ENCODE data around the gene INPP5A.

The INPP5A gene

GRCh38 chr10:132799865-132800264 lies 262.3 kb downstream of the INPP5A start:
- Histone ChIP-seq H3K27me3 (ENCODE audit: control insufficient read depth in 3 of 3, insufficient read depth in 3 of 3, low read depth in 1 of 3, low read length in 3 of 3) (peaks cover 0 to 17% (median 0%) of the 10 kb centered on the region in 3 experiments), H4K8ac (ENCODE audit: low read depth, low read length) (no peak overlapping the region), H3K18ac (ENCODE audit: low read length) (no peak overlapping the region), H2AFZ (ENCODE audit: low read length) (no peak overlapping the region), H3K36me3 (replicated peaks in 1 of 2; ENCODE audit: control insufficient read depth in 2 of 2, insufficient read depth in 2 of 2, low read length in 2 of 2) (no peaks in the 10 kb centered on the region), H4K91ac (ENCODE audit: low read depth, low read length, poor library complexity) (no peak overlapping the region), H2BK15ac (ENCODE audit: low read length) (no peak overlapping the region), H2BK5ac (ENCODE audit: low read length) (no peak overlapping the region), H3K9ac (ENCODE audit: low read depth, low read length, poor library complexity) (no peak overlapping the region), H2BK12ac (ENCODE audit: low read length) (no peak overlapping the region), H3K4ac (ENCODE audit: low read length) (no peak overlapping the region), H3K27ac (replicated peaks; ENCODE audit: low read length) (no peak overlapping the region), H3K4me2 (ENCODE audit: insufficient read depth, low read length, poor library complexity, severe bottlenecking) (no peak overlapping the region), H3K4me3 (ENCODE audit: low read length in 2 of 2) (no peak overlapping the region), H2AK5ac (ENCODE audit: low read depth, low read length) (no peak overlapping the region), H3K79me1 (ENCODE audit: low read depth, low read length) (no peaks in the 10 kb centered on the region), H3K14ac (ENCODE audit: low read length) (no peak overlapping the region), H3K9me3 (replicated peaks in 1 of 2; ENCODE audit: control insufficient read depth in 2 of 2, insufficient read depth in 1 of 2, low read depth in 1 of 2, low read length in 2 of 2) (peaks cover 7% of the 10 kb centered on the region in 2 donors), H3K4me1 (ENCODE audit: control insufficient read depth in 2 of 2, insufficient read depth in 1 of 2, low read depth in 1 of 2, low read length in 2 of 2) (no peaks in the 10 kb centered on the region), H2BK120ac (ENCODE audit: low read depth, low read length) (no peak overlapping the region), H3K23ac (ENCODE audit: low read depth, low read length, poor library complexity) (no peak overlapping the region)
- no CpG with 5 or more reads among the region's 11 CpGs for WGBS, 2 donors (ENCODE audit: extremely low coverage in 2 of 2, insufficient read length in 2 of 2, insufficient replicate concordance in 1 of 2)
- DNase-seq (ENCODE audit: low spot score), result no peak

GRCh38 chr10:132802048-132802447 lies 264.5 kb downstream of the INPP5A start:
- no peak overlapping the region for H2BK120ac ChIP-seq (ENCODE audit: low read depth, low read length)
- peaks cover 0 to 5% (median 0%) of the 10 kb centered on the region in 3 experiments for H3K27me3 ChIP-seq (ENCODE audit: control insufficient read depth in 3 of 3, insufficient read depth in 3 of 3, low read depth in 1 of 3, low read length in 3 of 3)
- no peak overlapping the region for H3K9ac ChIP-seq (ENCODE audit: low read depth, low read length, poor library complexity)
- no peak overlapping the region for H3K27ac ChIP-seq (replicated peaks; ENCODE audit: low read length)
- H2AFZ ChIP-seq (ENCODE audit: low read length), result no peak overlapping the region
- no peak overlapping the region for H3K4me3 ChIP-seq (ENCODE audit: low read length in 2 of 2)
- peaks cover 7% of the 10 kb centered on the region in 2 donors for H3K9me3 ChIP-seq (replicated peaks in 1 of 2; ENCODE audit: control insufficient read depth in 2 of 2, insufficient read depth in 1 of 2, low read depth in 1 of 2, low read length in 2 of 2)
- H3K4ac ChIP-seq (ENCODE audit: low read length), result no peak overlapping the region
- no peak overlapping the region for H2BK15ac ChIP-seq (ENCODE audit: low read length)
- no CpG with 5 or more reads among the region's 8 CpGs for WGBS, 2 donors (ENCODE audit: extremely low coverage in 2 of 2, insufficient read length in 2 of 2, insufficient replicate concordance in 1 of 2)
- no peak overlapping the region for H3K4me2 ChIP-seq (ENCODE audit: insufficient read depth, low read length, poor library complexity, severe bottlenecking)
- no peak for DNase-seq (ENCODE audit: low spot score)
- no peak overlapping the region for H4K91ac ChIP-seq (ENCODE audit: low read depth, low read length, poor library complexity)
- no peaks in the 10 kb centered on the region for H3K36me3 ChIP-seq (replicated peaks in 1 of 2; ENCODE audit: control insufficient read depth in 2 of 2, insufficient read depth in 2 of 2, low read length in 2 of 2)
- no peak overlapping the region for H3K14ac ChIP-seq (ENCODE audit: low read length)
- no peak overlapping the region for H3K18ac ChIP-seq (ENCODE audit: low read length)
- no peak overlapping the region for H2AK5ac ChIP-seq (ENCODE audit: low read depth, low read length)
- no peaks in the 10 kb centered on the region for H3K79me1 ChIP-seq (ENCODE audit: low read depth, low read length)
- H4K8ac ChIP-seq (ENCODE audit: low read depth, low read length), result no peak overlapping the region
- H3K4me1 ChIP-seq (ENCODE audit: control insufficient read depth in 2 of 2, insufficient read depth in 1 of 2, low read depth in 1 of 2, low read length in 2 of 2), result no peaks in the 10 kb centered on the region
- H3K23ac ChIP-seq (ENCODE audit: low read depth, low read length, poor library complexity), result no peak overlapping the region
- no peak overlapping the region for H2BK12ac ChIP-seq (ENCODE audit: low read length)
- H2BK5ac ChIP-seq (ENCODE audit: low read length), result no peak overlapping the region

GRCh38 chr10:132802694-132803320 lies 265.2 kb downstream of the INPP5A start:
- Histone ChIP-seq H3K23ac (ENCODE audit: low read depth, low read length, poor library complexity) (no peak overlapping the region), H3K36me3 (replicated peaks in 1 of 2; ENCODE audit: control insufficient read depth in 2 of 2, insufficient read depth in 2 of 2, low read length in 2 of 2) (no peaks in the 10 kb centered on the region), H2BK120ac (ENCODE audit: low read depth, low read length) (no peak overlapping the region), H3K9ac (ENCODE audit: low read depth, low read length, poor library complexity) (no peak overlapping the region), H3K18ac (ENCODE audit: low read length) (no peak overlapping the region), H3K9me3 (replicated peaks in 1 of 2; ENCODE audit: control insufficient read depth in 2 of 2, insufficient read depth in 1 of 2, low read depth in 1 of 2, low read length in 2 of 2) (peaks cover 7% of the 10 kb centered on the region in 2 donors), H3K4me2 (ENCODE audit: insufficient read depth, low read length, poor library complexity, severe bottlenecking) (no peak overlapping the region), H3K27ac (replicated peaks; ENCODE audit: low read length) (no peak overlapping the region), H2AK5ac (ENCODE audit: low read depth, low read length) (no peak overlapping the region), H3K79me1 (ENCODE audit: low read depth, low read length) (no peaks in the 10 kb centered on the region), H2AFZ (ENCODE audit: low read length) (no peak overlapping the region), H2BK5ac (ENCODE audit: low read length) (no peak overlapping the region), H3K14ac (ENCODE audit: low read length) (no peak overlapping the region), H4K8ac (ENCODE audit: low read depth, low read length) (no peak overlapping the region), H3K27me3 (ENCODE audit: control insufficient read depth in 3 of 3, insufficient read depth in 3 of 3, low read depth in 1 of 3, low read length in 3 of 3) (no peaks in the 10 kb centered on the region), H3K4me3 (ENCODE audit: low read length in 2 of 2) (no peak overlapping the region), H4K91ac (ENCODE audit: low read depth, low read length, poor library complexity) (no peak overlapping the region), H3K4me1 (ENCODE audit: control insufficient read depth in 2 of 2, insufficient read depth in 1 of 2, low read depth in 1 of 2, low read length in 2 of 2) (no peaks in the 10 kb centered on the region), H2BK15ac (ENCODE audit: low read length) (no peak overlapping the region), H2BK12ac (ENCODE audit: low read length) (no peak overlapping the region), H3K4ac (ENCODE audit: low read length) (no peak overlapping the region)
- whole genome bisulfite sequencing, 2 donors (ENCODE audit: extremely low coverage in 2 of 2, insufficient read length in 2 of 2, insufficient replicate concordance in 1 of 2), result no CpG with 5 or more reads among the region's 16 CpGs
- DNase-seq (ENCODE audit: low spot score), result no peak

GRCh38 chr10:132803416-132804210 lies 266.0 kb downstream of the INPP5A start:
- Histone ChIP-seq H3K18ac (ENCODE audit: low read length) (no peak overlapping the region), H3K23ac (ENCODE audit: low read depth, low read length, poor library complexity) (no peak overlapping the region), H2AK5ac (ENCODE audit: low read depth, low read length) (no peak overlapping the region), H3K4ac (ENCODE audit: low read length) (no peak overlapping the region), H3K27ac (replicated peaks; ENCODE audit: low read length) (no peak overlapping the region), H2BK12ac (ENCODE audit: low read length) (no peak overlapping the region), H3K27me3 (ENCODE audit: control insufficient read depth in 3 of 3, insufficient read depth in 3 of 3, low read depth in 1 of 3, low read length in 3 of 3) (no peaks in the 10 kb centered on the region), H3K14ac (ENCODE audit: low read length) (no peak overlapping the region), H3K4me1 (ENCODE audit: control insufficient read depth in 2 of 2, insufficient read depth in 1 of 2, low read depth in 1 of 2, low read length in 2 of 2) (peaks cover 0 to 2% of the 10 kb centered on the region in 2 donors), H3K79me1 (ENCODE audit: low read depth, low read length) (no peaks in the 10 kb centered on the region), H2BK120ac (ENCODE audit: low read depth, low read length) (no peak overlapping the region), H3K36me3 (replicated peaks in 1 of 2; ENCODE audit: control insufficient read depth in 2 of 2, insufficient read depth in 2 of 2, low read length in 2 of 2) (no peaks in the 10 kb centered on the region), H3K4me3 (ENCODE audit: low read length in 2 of 2) (peak overlapping the region in 1 of 2 donors; percentile 14), H4K8ac (ENCODE audit: low read depth, low read length) (no peak overlapping the region), H3K9me3 (replicated peaks in 1 of 2; ENCODE audit: control insufficient read depth in 2 of 2, insufficient read depth in 1 of 2, low read depth in 1 of 2, low read length in 2 of 2) (peaks cover 7% of the 10 kb centered on the region in 2 donors), H4K91ac (ENCODE audit: low read depth, low read length, poor library complexity) (no peak overlapping the region), H2AFZ (ENCODE audit: low read length) (no peak overlapping the region), H3K4me2 (ENCODE audit: insufficient read depth, low read length, poor library complexity, severe bottlenecking) (no peak overlapping the region), H2BK5ac (ENCODE audit: low read length) (peak overlapping the region; percentile 35), H2BK15ac (ENCODE audit: low read length) (no peak overlapping the region), H3K9ac (ENCODE audit: low read depth, low read length, poor library complexity) (no peak overlapping the region)
- no CpG with 5 or more reads among the region's 34 CpGs for WGBS, 2 donors (ENCODE audit: extremely low coverage in 2 of 2, insufficient read length in 2 of 2, insufficient replicate concordance in 1 of 2)
- DNase-seq (ENCODE audit: low spot score), result no peak

All from neuronal stem cell (in vitro differentiated cells).